HepG2 (cell line): ENCODE measurements around the gene GPR89A. TPM values are rescaled to one million over a fixed set of nuclear protein-coding genes. Genes with fewer than 3 reads are reported as not detected.

Experiments used
- ATRX ChIP-seq: sonication (generic); formaldehyde crosslinking; IDR thresholded peaks from 2 replicates; pipeline ENCODE4 v1.4.0; 2020; ENCODE audit warnings: missing genetic modification reagents, borderline replicate concordance
- CAMTA2 ChIP-seq: sonication (generic); formaldehyde crosslinking; IDR thresholded peaks from 2 replicates; pipeline ENCODE4 v1.4.0; 2020; ENCODE audit warnings: mild to moderate bottlenecking, missing genetic modification reagents, borderline replicate concordance
- ESRRA ChIP-seq: sonication (generic); formaldehyde crosslinking; IDR thresholded peaks from 2 replicates; pipeline ENCODE4 v1.5.1; 2020; ENCODE audit warnings: mild to moderate bottlenecking, low read depth, missing genetic modification reagents
- JUND ChIP-seq: sonication (generic); formaldehyde crosslinking; IDR thresholded peaks from 2 replicates; pipeline ENCODE4 v1.8.0; 2022; ENCODE audit warnings: mild to moderate bottlenecking, missing genetic modification reagents
- MEIS1 ChIP-seq: sonication (generic); formaldehyde crosslinking; IDR thresholded peaks from 2 replicates; pipeline ENCODE4 v1.9.0; 2021; ENCODE audit warnings: mild to moderate bottlenecking, missing genetic modification reagents, moderate library complexity, borderline replicate concordance
- RFX1 ChIP-seq: fragments of 450-650 bp; IDR thresholded peaks from 2 replicates; pipeline ENCODE4 v1.6.1; 2017
- RNF2 ChIP-seq: fragments of 450-650 bp; conservative IDR thresholded peaks from 2 replicates; pipeline ENCODE4 v1.6.1; 2016; ENCODE audit warnings: low read depth
- SIX1 ChIP-seq: sonication (generic); formaldehyde crosslinking; IDR thresholded peaks from 2 replicates; pipeline ENCODE4 v1.4.0; 2020; ENCODE audit warnings: missing genetic modification reagents, borderline replicate concordance
- ZNF143 ChIP-seq: sonication (generic); formaldehyde crosslinking; IDR thresholded peaks from 2 replicates; pipeline ENCODE4 v1.4.0; 2020; ENCODE audit warnings: missing genetic modification reagents
- ZNF224 ChIP-seq: sonication (generic); formaldehyde crosslinking; IDR thresholded peaks from 2 replicates; pipeline ENCODE4 v1.5.0; 2020; ENCODE audit warnings: mild to moderate bottlenecking, missing genetic modification reagents
- ZNF235 ChIP-seq: sonication (generic); formaldehyde crosslinking; IDR thresholded peaks from 2 replicates; pipeline ENCODE4 v1.8.1; 2023; ENCODE audit warnings: mild to moderate bottlenecking, missing genetic modification reagents, borderline replicate concordance
- ZNF484 ChIP-seq: sonication (generic); formaldehyde crosslinking; IDR thresholded peaks from 2 replicates; pipeline ENCODE4 v1.5.1; 2020; ENCODE audit warnings: mild to moderate bottlenecking, low read depth, missing genetic modification reagents, borderline replicate concordance
- ZNF543 ChIP-seq: sonication (generic); formaldehyde crosslinking; IDR thresholded peaks from 2 replicates; pipeline ENCODE4 v1.4.0; 2020; ENCODE audit warnings: mild to moderate bottlenecking, missing genetic modification reagents
- ZNF589 ChIP-seq: sonication (generic); formaldehyde crosslinking; conservative IDR thresholded peaks from 2 replicates; pipeline ENCODE4 v1.8.0; 2022; ENCODE audit warnings: mild to moderate bottlenecking, moderate library complexity, missing genetic modification reagents
- polyA plus RNA-seq, 8 experiments: library from polyadenylated mRNA; depleted of rRNA in 3 of 8; stranded (reverse) in 7 of 8; unstranded in 1 of 8; fragments of >200 nt; fragmentation: Illumina TruSeq in 4 of 8; extraction: Trizol in 4 of 8; gene quantifications; 2 replicates each; pipeline versions ENCODE4 v1.2.1 to v1.2.3, GENCODE V29; 2011 to 2016; ENCODE audit warnings: low read depth in 4 of 8, missing spikeins in 1 of 8, mixed read lengths in 1 of 8; ENCODE audit not compliant: insufficient read depth in 1 of 8
- total RNA-seq, 5 experiments: library from RNA; depleted of rRNA; stranded (reverse); fragments of >200 nt; fragmentation: Illumina TruSeq; extraction: Trizol; gene quantifications; 2 replicates each; pipeline ENCODE4 v1.2.3, GENCODE V29; 2016; ENCODE audit warnings: low read depth in 1 of 5
- TF ChIP-seq, protein P1 (sequence below): sonication (generic); formaldehyde crosslinking; IDR thresholded peaks from 2 replicates; pipeline ENCODE4 v1.5.0; 2020; ENCODE audit warnings: missing genetic modification reagents
- TF ChIP-seq, protein P2 (sequence below): sonication (generic); formaldehyde crosslinking; IDR thresholded peaks from 2 replicates; pipeline ENCODE4 v1.4.0; 2020; ENCODE audit warnings: mild to moderate bottlenecking, low read depth, missing genetic modification reagents
- TF ChIP-seq, protein P3 (sequence below): sonication (generic); formaldehyde crosslinking; IDR thresholded peaks from 2 replicates; pipeline ENCODE4 v1.5.0; 2020; ENCODE audit warnings: missing genetic modification reagents
- TF ChIP-seq, protein P4 (sequence below): sonication (generic); formaldehyde crosslinking; IDR thresholded peaks from 2 replicates; pipeline ENCODE4; 2020; ENCODE audit warnings: missing genetic modification reagents, mild to moderate bottlenecking, borderline replicate concordance
- TF ChIP-seq, protein P5 (sequence below): sonication (generic); formaldehyde crosslinking; IDR thresholded peaks from 2 replicates; pipeline ENCODE4 v1.5.1; 2020; ENCODE audit warnings: missing genetic modification reagents, mild to moderate bottlenecking, borderline replicate concordance

GPR89A gene
- total and polyA plus RNA-seq, 2 of the 13 experiments (the other 11 are each of a cell fraction or from before 2014, with no cell fraction given): 23.4 to 32.6 TPM

DNA sequence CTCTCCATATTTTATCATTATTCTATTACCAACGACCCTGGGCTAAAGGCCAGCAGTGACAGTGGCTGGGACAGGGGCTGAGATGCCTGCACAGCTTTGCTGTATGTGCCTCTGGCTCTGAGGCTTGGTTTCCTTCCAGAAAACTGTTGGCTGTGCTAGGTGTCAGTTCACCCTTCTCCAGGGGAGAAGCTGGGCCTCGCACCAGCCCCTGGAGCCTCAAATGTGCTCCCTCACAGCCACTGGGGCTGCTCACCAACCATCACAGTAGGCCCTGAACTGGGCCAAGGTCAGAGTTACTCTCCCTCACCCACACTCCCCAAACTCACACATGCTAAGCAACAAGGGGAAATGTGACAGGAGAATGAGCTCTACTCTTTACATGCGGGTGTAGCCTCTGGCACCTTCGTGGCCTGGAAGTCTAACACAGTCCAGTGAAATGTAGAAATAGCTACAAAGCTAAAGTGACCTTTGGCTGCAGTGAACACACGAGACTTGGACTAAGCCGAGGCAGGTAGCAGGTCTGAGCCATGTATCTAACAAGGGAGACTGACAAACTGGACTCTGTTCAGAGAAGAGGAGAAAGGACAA, 106.8 kb downstream of the GPR89A start (continued):
- TF ChIP-seq, protein P1, sequence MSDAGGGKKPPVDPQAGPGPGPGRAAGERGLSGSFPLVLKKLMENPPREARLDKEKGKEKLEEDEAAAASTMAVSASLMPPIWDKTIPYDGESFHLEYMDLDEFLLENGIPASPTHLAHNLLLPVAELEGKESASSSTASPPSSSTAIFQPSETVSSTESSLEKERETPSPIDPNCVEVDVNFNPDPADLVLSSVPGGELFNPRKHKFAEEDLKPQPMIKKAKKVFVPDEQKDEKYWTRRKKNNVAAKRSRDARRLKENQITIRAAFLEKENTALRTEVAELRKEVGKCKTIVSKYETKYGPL (CRISPR knock-in tag): no peak
- TF ChIP-seq MEIS1 (CRISPR knock-in tag) (0 out of 2 replicates have a peak, but pooled peaks have one; percentile 38), ZNF484 (CRISPR knock-in tag) (no peak), ZNF224 (CRISPR knock-in tag) (0 out of 2 replicates have a peak, but pooled peaks have one; percentile 3), ZNF543 (CRISPR knock-in tag) (0 out of 2 replicates have a peak, but pooled peaks have one; percentile 54), CAMTA2 (no peak), RNF2 (peak; percentile 71; the same call in 1 of the 2 replicates), SIX1 (CRISPR knock-in tag) (no peak; the same call in 1 of the 2 replicates), ZNF235 (no peak), ATRX (CRISPR knock-in tag) (no peak), ZNF143 (no peak), ESRRA (CRISPR knock-in tag) (peak; percentile 49; the same call in 1 of the 2 replicates), ZNF589 (CRISPR knock-in tag) (no peak), RFX1 (no peak), JUND (CRISPR knock-in tag) (no peak)
- TF ChIP-seq, protein P2, sequence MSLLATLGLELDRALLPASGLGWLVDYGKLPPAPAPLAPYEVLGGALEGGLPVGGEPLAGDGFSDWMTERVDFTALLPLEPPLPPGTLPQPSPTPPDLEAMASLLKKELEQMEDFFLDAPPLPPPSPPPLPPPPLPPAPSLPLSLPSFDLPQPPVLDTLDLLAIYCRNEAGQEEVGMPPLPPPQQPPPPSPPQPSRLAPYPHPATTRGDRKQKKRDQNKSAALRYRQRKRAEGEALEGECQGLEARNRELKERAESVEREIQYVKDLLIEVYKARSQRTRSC (CRISPR knock-in tag): 0 out of 2 replicates have a peak, but pooled peaks have one; percentile 85
- TF ChIP-seq, protein P3, sequence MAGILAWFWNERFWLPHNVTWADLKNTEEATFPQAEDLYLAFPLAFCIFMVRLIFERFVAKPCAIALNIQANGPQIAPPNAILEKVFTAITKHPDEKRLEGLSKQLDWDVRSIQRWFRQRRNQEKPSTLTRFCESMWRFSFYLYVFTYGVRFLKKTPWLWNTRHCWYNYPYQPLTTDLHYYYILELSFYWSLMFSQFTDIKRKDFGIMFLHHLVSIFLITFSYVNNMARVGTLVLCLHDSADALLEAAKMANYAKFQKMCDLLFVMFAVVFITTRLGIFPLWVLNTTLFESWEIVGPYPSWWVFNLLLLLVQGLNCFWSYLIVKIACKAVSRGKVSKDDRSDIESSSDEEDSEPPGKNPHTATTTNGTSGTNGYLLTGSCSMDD (CRISPR knock-in tag): no peak
- TF ChIP-seq, protein P4, sequence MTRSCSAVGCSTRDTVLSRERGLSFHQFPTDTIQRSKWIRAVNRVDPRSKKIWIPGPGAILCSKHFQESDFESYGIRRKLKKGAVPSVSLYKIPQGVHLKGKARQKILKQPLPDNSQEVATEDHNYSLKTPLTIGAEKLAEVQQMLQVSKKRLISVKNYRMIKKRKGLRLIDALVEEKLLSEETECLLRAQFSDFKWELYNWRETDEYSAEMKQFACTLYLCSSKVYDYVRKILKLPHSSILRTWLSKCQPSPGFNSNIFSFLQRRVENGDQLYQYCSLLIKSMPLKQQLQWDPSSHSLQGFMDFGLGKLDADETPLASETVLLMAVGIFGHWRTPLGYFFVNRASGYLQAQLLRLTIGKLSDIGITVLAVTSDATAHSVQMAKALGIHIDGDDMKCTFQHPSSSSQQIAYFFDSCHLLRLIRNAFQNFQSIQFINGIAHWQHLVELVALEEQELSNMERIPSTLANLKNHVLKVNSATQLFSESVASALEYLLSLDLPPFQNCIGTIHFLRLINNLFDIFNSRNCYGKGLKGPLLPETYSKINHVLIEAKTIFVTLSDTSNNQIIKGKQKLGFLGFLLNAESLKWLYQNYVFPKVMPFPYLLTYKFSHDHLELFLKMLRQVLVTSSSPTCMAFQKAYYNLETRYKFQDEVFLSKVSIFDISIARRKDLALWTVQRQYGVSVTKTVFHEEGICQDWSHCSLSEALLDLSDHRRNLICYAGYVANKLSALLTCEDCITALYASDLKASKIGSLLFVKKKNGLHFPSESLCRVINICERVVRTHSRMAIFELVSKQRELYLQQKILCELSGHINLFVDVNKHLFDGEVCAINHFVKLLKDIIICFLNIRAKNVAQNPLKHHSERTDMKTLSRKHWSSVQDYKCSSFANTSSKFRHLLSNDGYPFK: peak; percentile 52; the same call in 1 of the 2 replicates
- TF ChIP-seq, protein P5, sequence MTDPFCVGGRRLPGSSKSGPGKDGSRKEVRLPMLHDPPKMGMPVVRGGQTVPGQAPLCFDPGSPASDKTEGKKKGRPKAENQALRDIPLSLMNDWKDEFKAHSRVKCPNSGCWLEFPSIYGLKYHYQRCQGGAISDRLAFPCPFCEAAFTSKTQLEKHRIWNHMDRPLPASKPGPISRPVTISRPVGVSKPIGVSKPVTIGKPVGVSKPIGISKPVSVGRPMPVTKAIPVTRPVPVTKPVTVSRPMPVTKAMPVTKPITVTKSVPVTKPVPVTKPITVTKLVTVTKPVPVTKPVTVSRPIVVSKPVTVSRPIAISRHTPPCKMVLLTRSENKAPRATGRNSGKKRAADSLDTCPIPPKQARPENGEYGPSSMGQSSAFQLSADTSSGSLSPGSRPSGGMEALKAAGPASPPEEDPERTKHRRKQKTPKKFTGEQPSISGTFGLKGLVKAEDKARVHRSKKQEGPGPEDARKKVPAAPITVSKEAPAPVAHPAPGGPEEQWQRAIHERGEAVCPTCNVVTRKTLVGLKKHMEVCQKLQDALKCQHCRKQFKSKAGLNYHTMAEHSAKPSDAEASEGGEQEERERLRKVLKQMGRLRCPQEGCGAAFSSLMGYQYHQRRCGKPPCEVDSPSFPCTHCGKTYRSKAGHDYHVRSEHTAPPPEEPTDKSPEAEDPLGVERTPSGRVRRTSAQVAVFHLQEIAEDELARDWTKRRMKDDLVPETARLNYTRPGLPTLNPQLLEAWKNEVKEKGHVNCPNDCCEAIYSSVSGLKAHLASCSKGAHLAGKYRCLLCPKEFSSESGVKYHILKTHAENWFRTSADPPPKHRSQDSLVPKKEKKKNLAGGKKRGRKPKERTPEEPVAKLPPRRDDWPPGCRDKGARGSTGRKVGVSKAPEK (CRISPR knock-in tag): peak; percentile 73; the same call in 1 of the 2 replicates
